ENCODE results near the gene SLC27A4. TPM values are rescaled to one million over a fixed set of nuclear protein-coding genes. Genes with fewer than 3 reads are reported as not detected.

SLC27A4 gene
- total and polyA plus RNA-seq, 2 of the 13 experiments (the other 11 are each of a cell fraction or from before 2014, with no cell fraction given) = 10.6 to 18.8 TPM

GRCh38 chr9:128349125-128349524, 8.8 kb downstream of the SLC27A4 start:
- FAIRE-seq = no peak
- no peak for ATAC-seq
- no peaks in the 10 kb centered on the region for H3K79me2 ChIP-seq (ENCODE audit: insufficient read depth, low read length)
- H3K9me3 ChIP-seq (ENCODE audit: low read length) = no peaks in the 10 kb centered on the region
- POLR2A ChIA-PET = no interaction called here
- no peak overlapping the region for H3K9ac ChIP-seq (ENCODE audit: insufficient read depth, low read depth, low read length)
- H3K4me1 ChIP-seq (ENCODE audit: insufficient read depth, low read length) = peaks cover 8% of the 10 kb centered on the region
- 92% methylated on average over 2 of the region's 2 CpGs for WGBS (ENCODE audit: low lambda C conversion rate)
- BruUV-seq (replicated peaks) = no TSS peak
- no peak overlapping the region for H2AFZ ChIP-seq (ENCODE audit: low read length)
- H3K4me2 ChIP-seq (ENCODE audit: low read depth, low read length) = no peak overlapping the region
- CTCF ChIA-PET (ENCODE audit: low intra/inter-chr PET ratio, low total read pairs) = no interaction called here
- no peak overlapping the region for H3K4me3 ChIP-seq (replicated peaks in 1 of 3; ENCODE audit: insufficient read depth in 1 of 3, low read depth in 2 of 3, low read length in 3 of 3)
- no peak for DNase-seq (ENCODE audit: low spot score)
- TF ChIP-seq ZNF7 (CRISPR knock-in tag; IDR thresholded peaks at IDR 0.05) (no peak), NRL (CRISPR knock-in tag; IDR thresholded peaks at IDR 0.05; ENCODE audit: borderline replicate concordance) (no peak), NONO (IDR thresholded peaks at IDR 0.05) (no peak), NONO (CRISPR knock-in tag; conservative IDR thresholded peaks at IDR 0.05) (no peak), MTF2 (CRISPR knock-in tag; IDR thresholded peaks at IDR 0.05; ENCODE audit: borderline replicate concordance) (no peak)
- in situ Hi-C loops (cut with HindIII; ENCODE audit: extremely low pct_ligation_motif_present, low pct_unique_long_range_greater_than_20kb) = no loop called here
- intact Hi-C loops (cut with micrococcal nuclease; ENCODE audit: unreplicated experiment) = no loop called here
- peaks cover 17 to 50% of the 10 kb centered on the region in 2 experiments; a peak in 4 of 5 replicates for H3K36me3 ChIP-seq (replicated peaks in 1 of 2; ENCODE audit: control insufficient read depth in 1 of 2, insufficient read depth in 2 of 2, low read length in 2 of 2)
- H3K27me3 ChIP-seq (ENCODE audit: control insufficient read depth in 1 of 2, insufficient read depth in 2 of 2, low read length in 2 of 2) = no peaks in the 10 kb centered on the region
- H3K27ac ChIP-seq (ENCODE audit: extremely low read length, insufficient read depth, low read length) = no peak overlapping the region
- no peaks in the 10 kb centered on the region for H4K20me1 ChIP-seq (ENCODE audit: insufficient read depth, low read length)

DNA sequence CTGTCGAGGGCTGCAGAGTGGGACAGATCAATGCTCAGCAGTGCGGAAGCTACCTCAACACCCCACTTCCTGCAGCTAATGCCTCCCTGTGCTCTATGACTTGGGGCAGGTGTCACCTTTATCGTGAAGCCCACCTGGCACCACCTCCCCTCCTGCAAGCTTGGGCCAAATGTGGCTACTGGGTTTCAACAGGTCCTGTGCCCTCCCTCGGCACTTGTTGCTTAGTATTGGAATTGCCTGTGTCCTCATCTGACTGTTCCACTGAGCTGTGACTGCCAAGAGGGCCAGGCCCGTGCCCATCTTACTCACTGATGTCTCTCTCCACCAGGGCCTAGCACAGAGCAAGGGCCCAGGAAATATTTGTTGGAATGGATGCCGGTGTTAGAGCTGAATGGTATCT, 9.4 kb downstream of the SLC27A4 start:
- in situ Hi-C loops (cut with HindIII; ENCODE audit: extremely low pct_ligation_motif_present, low pct_unique_long_range_greater_than_20kb) (no loop called here), intact Hi-C loops (cut with micrococcal nuclease; ENCODE audit: unreplicated experiment) (no loop called here)
- POLR2A ChIA-PET = no interaction called here
- Histone ChIP-seq H3K27me3 (ENCODE audit: control insufficient read depth in 1 of 2, insufficient read depth in 2 of 2, low read length in 2 of 2) (no peaks in the 10 kb centered on the region), H3K9ac (ENCODE audit: insufficient read depth, low read depth, low read length) (no peak overlapping the region), H3K9me3 (ENCODE audit: low read length) (no peaks in the 10 kb centered on the region), H3K4me3 (replicated peaks in 1 of 3; ENCODE audit: insufficient read depth in 1 of 3, low read depth in 2 of 3, low read length in 3 of 3) (no peak overlapping the region), H3K36me3 (replicated peaks in 1 of 2; ENCODE audit: control insufficient read depth in 1 of 2, insufficient read depth in 2 of 2, low read length in 2 of 2) (peaks cover 16 to 51% of the 10 kb centered on the region in 2 experiments; a peak in 4 of 5 replicates), H3K79me2 (ENCODE audit: insufficient read depth, low read length) (no peaks in the 10 kb centered on the region), H4K20me1 (ENCODE audit: insufficient read depth, low read length) (no peaks in the 10 kb centered on the region), H3K4me2 (ENCODE audit: low read depth, low read length) (no peak overlapping the region), H3K27ac (ENCODE audit: extremely low read length, insufficient read depth, low read length) (no peak overlapping the region), H2AFZ (ENCODE audit: low read length) (no peak overlapping the region), H3K4me1 (ENCODE audit: insufficient read depth, low read length) (peaks cover 1% of the 10 kb centered on the region)
- no peak for FAIRE-seq
- CTCF ChIA-PET (ENCODE audit: low intra/inter-chr PET ratio, low total read pairs) = no interaction called here
- BruUV-seq (replicated peaks) = no TSS peak
- WGBS (ENCODE audit: low lambda C conversion rate) = 93% methylated on average over 4 of the region's 6 CpGs
- no peak for DNase-seq (ENCODE audit: low spot score)
- ATAC-seq = no peak
- TF ChIP-seq HES4 (CRISPR knock-in tag; IDR thresholded peaks at IDR 0.05; ENCODE audit: borderline replicate concordance) = no peak
- no peak for TF ChIP-seq ZNF292 (CRISPR knock-in tag; IDR thresholded peaks at IDR 0.05; ENCODE audit: borderline replicate concordance, low read depth)
- no peak for TF ChIP-seq RBAK (CRISPR knock-in tag; IDR thresholded peaks at IDR 0.05)
- TF ChIP-seq EZH2 (conservative IDR thresholded peaks at IDR 0.05; ENCODE audit: low read depth, low read length) = no peak
- TF ChIP-seq ZNF296 (CRISPR knock-in tag; conservative IDR thresholded peaks at IDR 0.05) = no peak
- no peak for TF ChIP-seq NFIB (CRISPR knock-in tag; IDR thresholded peaks at IDR 0.05; ENCODE audit: borderline replicate concordance)
- no peak for TF ChIP-seq ZBTB20 (CRISPR knock-in tag; IDR thresholded peaks at IDR 0.05; ENCODE audit: borderline replicate concordance, low read depth)
